GM12878 (cell line): Measurements from ENCODE around the gene SCGB2B2. TPM values are rescaled to one million over a fixed set of nuclear protein-coding genes. Genes with fewer than 3 reads are reported as not detected.

Experiments used
- ATAC-seq: fragments of 200-7000 bp; cut with Tn5 transposase; 3 replicates; pipeline ENCODE4 v1.9.1; 2020; ENCODE audit warnings: mild to moderate bottlenecking, moderate library complexity
- BruUV-seq: library from RNA; stranded (reverse); fragments of 400-500 nt; replicated peaks from 2 replicates; lab custom pipeline; 2021; lab: Mats Ljungman, UMichigan
- CTCF ChIA-PET: fragments of 300-600 bp; sonication (Branson Sonifier 250); formaldehyde crosslinking; extraction: SDS; loops from one replicate; lab custom pipeline; 2021; ENCODE audit warnings: inconsistent platforms; lab: Yijun Ruan, JAX
- POLR2A ChIA-PET: fragments of 350-600 bp; formaldehyde crosslinking; extraction: SDS; loops from one replicate; lab custom pipeline; 2021; ENCODE audit warnings: inconsistent platforms; lab: Charles Lee
- RAD21 ChIA-PET: fragments of 300-600 bp; sonication (Branson Sonifier 250); formaldehyde crosslinking; loops from one replicate; lab custom pipeline; 2023; ENCODE audit warnings: antibody characterized with exemption; ENCODE audit not compliant: unreplicated experiment; lab: Charles Lee
- SMC1A ChIA-PET: fragments of 300-600 bp; sonication (Branson Sonifier 250); formaldehyde crosslinking; loops from one replicate; lab custom pipeline; 2023; ENCODE audit not compliant: unreplicated experiment, uncharacterized antibody; lab: Charles Lee
- DNase-seq: peaks from one replicate; pipeline ENCODE4 v3.0.0-alpha.2; 2011; ENCODE audit warnings: low read depth, low spot score
- FAIRE-seq: peaks from 3 replicates; lab custom pipeline; 2011; peaks lifted over from hg19 to GRCh38; lab: Jason Lieb, UNC
- H2AFZ ChIP-seq: 2 replicates; pipeline ENCODE4 v1.6.0; 2011; ENCODE audit warnings: low read depth, low read length, control low read depth; ENCODE audit not compliant: control insufficient read depth
- H3K27ac ChIP-seq: 2 replicates; pipeline ENCODE4 v1.5.1; 2011; ENCODE audit warnings: control low read depth; ENCODE audit not compliant: control insufficient read depth, insufficient read depth
- H3K27me3 ChIP-seq, 2 experiments: replicated peaks in 1 of 2; 2 replicates each; pipeline versions ENCODE4 v1.6.0 to v1.6.1; 2011; ENCODE audit warnings: low read length in 1 of 2; ENCODE audit not compliant: control insufficient read depth in 2 of 2, insufficient read depth in 2 of 2
- H3K36me3 ChIP-seq, 2 experiments: 2 replicates each; pipeline ENCODE4 v1.5.1; 2011; ENCODE audit warnings: low read length in 1 of 2; ENCODE audit not compliant: control insufficient read depth in 2 of 2, insufficient read depth in 2 of 2
- H3K4me1 ChIP-seq: 2 replicates; pipeline ENCODE4 v1.6.1; 2011; ENCODE audit warnings: mild to moderate bottlenecking, low read length, moderate library complexity, mixed read lengths; ENCODE audit not compliant: control insufficient read depth, insufficient read depth
- H3K4me2 ChIP-seq: 2 replicates; pipeline ENCODE4 v1.6.0; 2011; ENCODE audit warnings: control low read depth; ENCODE audit not compliant: control insufficient read depth, insufficient read depth
- H3K4me3 ChIP-seq: fragments of 200-600 bp; sonication (generic); 2 replicates; pipeline ENCODE4 v1.5.1; 2016
- H3K79me2 ChIP-seq: 2 replicates; pipeline ENCODE4 v1.6.0; 2011; ENCODE audit warnings: low read length; ENCODE audit not compliant: control insufficient read depth, insufficient read depth
- H3K9ac ChIP-seq: 2 replicates; pipeline ENCODE4 v1.8.0; 2011; ENCODE audit warnings: low read length, control low read depth, mixed read lengths; ENCODE audit not compliant: control insufficient read depth, insufficient read depth
- H3K9me3 ChIP-seq: replicated peaks from 3 replicates; pipeline ENCODE4 v1.5.1; 2011; ENCODE audit warnings: mild to moderate bottlenecking, low read length; ENCODE audit not compliant: control insufficient read depth, insufficient read depth
- H4K20me1 ChIP-seq: 2 replicates; pipeline ENCODE4 v1.6.0; 2011; ENCODE audit not compliant: control insufficient read depth, insufficient read depth
- MEF2B ChIP-seq: fragments of 450-650 bp; IDR thresholded peaks from 2 replicates; pipeline ENCODE4 v1.6.1; 2018; ENCODE audit warnings: mild to moderate bottlenecking, moderate library complexity; ENCODE audit not compliant: partially characterized antibody, poor library complexity, severe bottlenecking
- POLR2AphosphoS5 ChIP-seq: IDR thresholded peaks from 2 replicates; pipeline ENCODE4 v1.6.1; 2011; ENCODE audit warnings: mild to moderate bottlenecking, low read length, inconsistent platforms
- SIN3A ChIP-seq: IDR thresholded peaks from 2 replicates; pipeline ENCODE4 v1.6.1; 2012; ENCODE audit warnings: low read depth, low read length, improper control_type of control experiment
- STAT1 ChIP-seq: fragments of 450-650 bp; conservative IDR thresholded peaks from 2 replicates; pipeline ENCODE4 v1.6.1; 2014; ENCODE audit warnings: antibody characterized with exemption, mild to moderate bottlenecking
- YBX1 ChIP-seq: fragments of 450-650 bp; IDR thresholded peaks from 2 replicates; pipeline ENCODE4 v1.6.1; 2016; ENCODE audit warnings: antibody characterized with exemption
- WGBS: methylation state at CpG from one replicate; pipeline ENCODE4 v1.1.6; 2016; ENCODE audit warnings: low lambda C conversion rate; ENCODE audit not compliant: insufficient replicate concordance, insufficient coverage; ENCODE audit errors: missing lambda C conversion rate; 5-methylcytosine and 5-hydroxymethylcytosine counted together
- in situ Hi-C: fragments of 300-500 bp; cut with MboI; formaldehyde crosslinking; loops from 9 replicates; pipeline ENCODE4 v1.14.3; 2018; ENCODE audit warnings: mixed read lengths
- intact Hi-C: fragments of 100-400 bp; cut with micrococcal nuclease; formaldehyde crosslinking; loops from one replicate; pipeline ENCODE4 v1.14.2; 2022; ENCODE audit not compliant: unreplicated experiment
- polyA plus RNA-seq, 11 experiments: library from polyadenylated mRNA; depleted of rRNA in 4 of 11; unstranded in 6 of 11; stranded (reverse) in 5 of 11; fragments of >200 nt; fragmentation: Nextera tagmentation in 4 of 11; fragmentation: Illumina TruSeq in 1 of 11; extraction: Ambion mirVana in 4 of 11; extraction: Trizol in 1 of 11; gene quantifications; 1 replicate in 1 of 11; 2 replicates in 10 of 11; pipeline versions ENCODE4 v1.2.1 to v1.2.3, GENCODE V29; 2011 to 2016; ENCODE audit warnings: inconsistent platforms in 2 of 11, missing spikeins in 2 of 11, low read depth in 1 of 11
- total RNA-seq, 4 experiments: library from RNA; depleted of rRNA in 3 of 4; stranded (reverse); fragments of >200 nt in 3 of 4; fragmentation: Illumina TruSeq in 1 of 4; extraction: Trizol in 1 of 4; gene quantifications; 2 replicates each; pipeline versions ENCODE4 v1.2.1 to v1.2.3, GENCODE V29; 2013 to 2021
- TF ChIP-seq, protein P1 (sequence below): fragments of 450-650 bp; IDR thresholded peaks from 2 replicates; pipeline ENCODE4 v1.6.1; 2016; ENCODE audit warnings: mild to moderate bottlenecking, moderate library complexity, borderline replicate concordance
- TF ChIP-seq, protein P2 (sequence below): IDR thresholded peaks from 2 replicates; pipeline ENCODE4 v1.6.1; 2011; ENCODE audit warnings: borderline replicate concordance, low read depth, mild to moderate bottlenecking, moderate library complexity, mixed read lengths, low read length; ENCODE audit not compliant: insufficient read depth; ENCODE audit errors: extremely low read length

SCGB2B2 gene
- total and polyA plus RNA-seq, 10 of the 15 experiments (the other 5 are each of a cell fraction or from before 2014, with no cell fraction given), result 0.06 to 0.35 (median 0.21) TPM; not detected in 6

DNA sequence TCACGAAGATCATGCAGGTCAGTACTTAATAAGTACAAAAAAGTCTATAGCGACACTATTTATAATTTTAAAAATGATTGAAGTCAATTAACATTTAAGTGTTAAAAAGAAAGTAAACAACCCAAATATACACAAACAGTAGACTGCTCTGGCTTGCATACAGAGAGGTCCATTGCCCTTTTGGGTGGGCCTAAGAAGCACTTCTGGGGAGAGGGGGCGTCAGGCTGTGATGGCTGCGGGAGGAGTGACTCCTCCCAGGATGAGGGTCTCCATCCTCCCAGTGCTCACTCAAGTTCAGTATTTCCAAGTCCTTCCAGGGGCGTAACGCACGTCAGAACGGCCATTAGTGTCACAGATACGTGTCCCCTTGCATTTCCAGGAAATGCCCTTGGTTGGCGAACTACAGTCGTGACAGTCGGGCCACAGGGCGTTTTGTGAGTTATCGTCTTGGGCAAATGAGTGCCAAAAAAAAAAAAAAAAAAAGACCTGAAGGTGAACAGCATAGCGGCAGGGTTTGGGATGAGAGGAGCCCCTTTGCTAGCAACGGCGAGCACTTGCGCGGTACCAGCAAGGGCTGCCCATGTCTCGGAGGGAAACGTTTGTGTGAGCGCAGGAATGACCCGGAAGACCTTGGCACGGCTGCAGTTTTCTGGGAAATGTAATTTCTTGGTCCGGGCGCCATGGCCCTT is at the start of gene SCGB2B2 (continued):
- TF ChIP-seq, protein P1, sequence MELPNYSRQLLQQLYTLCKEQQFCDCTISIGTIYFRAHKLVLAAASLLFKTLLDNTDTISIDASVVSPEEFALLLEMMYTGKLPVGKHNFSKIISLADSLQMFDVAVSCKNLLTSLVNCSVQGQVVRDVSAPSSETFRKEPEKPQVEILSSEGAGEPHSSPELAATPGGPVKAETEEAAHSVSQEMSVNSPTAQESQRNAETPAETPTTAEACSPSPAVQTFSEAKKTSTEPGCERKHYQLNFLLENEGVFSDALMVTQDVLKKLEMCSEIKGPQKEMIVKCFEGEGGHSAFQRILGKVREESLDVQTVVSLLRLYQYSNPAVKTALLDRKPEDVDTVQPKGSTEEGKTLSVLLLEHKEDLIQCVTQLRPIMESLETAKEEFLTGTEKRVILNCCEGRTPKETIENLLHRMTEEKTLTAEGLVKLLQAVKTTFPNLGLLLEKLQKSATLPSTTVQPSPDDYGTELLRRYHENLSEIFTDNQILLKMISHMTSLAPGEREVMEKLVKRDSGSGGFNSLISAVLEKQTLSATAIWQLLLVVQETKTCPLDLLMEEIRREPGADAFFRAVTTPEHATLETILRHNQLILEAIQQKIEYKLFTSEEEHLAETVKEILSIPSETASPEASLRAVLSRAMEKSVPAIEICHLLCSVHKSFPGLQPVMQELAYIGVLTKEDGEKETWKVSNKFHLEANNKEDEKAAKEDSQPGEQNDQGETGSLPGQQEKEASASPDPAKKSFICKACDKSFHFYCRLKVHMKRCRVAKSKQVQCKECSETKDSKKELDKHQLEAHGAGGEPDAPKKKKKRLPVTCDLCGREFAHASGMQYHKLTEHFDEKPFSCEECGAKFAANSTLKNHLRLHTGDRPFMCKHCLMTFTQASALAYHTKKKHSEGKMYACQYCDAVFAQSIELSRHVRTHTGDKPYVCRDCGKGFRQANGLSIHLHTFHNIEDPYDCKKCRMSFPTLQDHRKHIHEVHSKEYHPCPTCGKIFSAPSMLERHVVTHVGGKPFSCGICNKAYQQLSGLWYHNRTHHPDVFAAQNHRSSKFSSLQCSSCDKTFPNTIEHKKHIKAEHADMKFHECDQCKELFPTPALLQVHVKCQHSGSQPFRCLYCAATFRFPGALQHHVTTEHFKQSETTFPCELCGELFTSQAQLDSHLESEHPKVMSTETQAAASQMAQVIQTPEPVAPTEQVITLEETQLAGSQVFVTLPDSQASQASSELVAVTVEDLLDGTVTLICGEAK, result peak; percentile 99
- TF ChIP-seq SIN3A, result no peak
- TF ChIP-seq STAT1, result no peak
- no peak for TF ChIP-seq MEF2B

DNA sequence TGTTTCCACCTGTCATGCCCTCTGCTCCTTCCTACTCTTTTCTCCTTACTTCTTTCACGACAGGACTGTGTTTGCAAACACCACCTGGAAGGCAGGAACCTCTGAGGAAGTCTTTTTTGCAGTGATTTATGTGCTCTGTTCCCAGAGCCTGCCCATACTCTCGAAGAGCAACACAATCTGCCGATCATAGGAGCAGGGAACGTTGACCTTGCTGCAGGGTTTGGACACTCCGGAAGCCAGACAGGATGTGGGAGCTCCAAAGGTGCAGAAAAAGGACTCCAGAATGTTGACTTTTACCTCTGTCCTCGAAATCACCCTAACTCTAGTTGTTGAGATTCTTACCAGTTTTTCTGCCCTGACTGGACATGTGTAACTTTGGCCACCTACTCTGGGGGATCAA is 48.4 kb upstream of the SCGB2B2 start:
- SMC1A ChIA-PET, result no interaction called here
- in situ Hi-C loops (no loop called here), intact Hi-C loops (no loop called here)
- Histone ChIP-seq H3K4me3 (no peak overlapping the region), H3K4me1 (no peaks in the 10 kb centered on the region), H3K27me3 (no peaks in the 10 kb centered on the region), H3K4me2 (no peak overlapping the region), H3K9me3 (no peaks in the 10 kb centered on the region), H2AFZ (no peak overlapping the region), H3K79me2 (no peaks in the 10 kb centered on the region), H3K9ac (no peak overlapping the region), H3K36me3 (no peaks in the 10 kb centered on the region), H3K27ac (no peak overlapping the region), H4K20me1 (no peaks in the 10 kb centered on the region)
- no peak for DNase-seq
- 17% methylated on average over 6 of the region's 6 CpGs for WGBS
- CTCF ChIA-PET, result no interaction called here
- BruUV-seq, result no TSS peak
- RAD21 ChIA-PET, result interaction anchor here (1.1 kb wide), 1 partner anchor 204 kb away, joined by 3 read pairs; no protein-coding TSS in a partner anchor
- FAIRE-seq, result no peak
- TF ChIP-seq YBX1 (no peak), POLR2AphosphoS5 (no peak)
- TF ChIP-seq, protein P2, sequence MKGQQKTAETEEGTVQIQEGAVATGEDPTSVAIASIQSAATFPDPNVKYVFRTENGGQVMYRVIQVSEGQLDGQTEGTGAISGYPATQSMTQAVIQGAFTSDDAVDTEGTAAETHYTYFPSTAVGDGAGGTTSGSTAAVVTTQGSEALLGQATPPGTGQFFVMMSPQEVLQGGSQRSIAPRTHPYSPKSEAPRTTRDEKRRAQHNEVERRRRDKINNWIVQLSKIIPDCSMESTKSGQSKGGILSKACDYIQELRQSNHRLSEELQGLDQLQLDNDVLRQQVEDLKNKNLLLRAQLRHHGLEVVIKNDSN, result no peak
- POLR2A ChIA-PET, result no interaction called here
- no peak for ATAC-seq
